HepG2 (cell line): ENCODE data around the gene TSC22D4. TPM values are rescaled to one million over a fixed set of nuclear protein-coding genes. Genes with fewer than 3 reads are reported as not detected.

Source experiments
- HNRNPH1 ChIP-seq: fragments of 200-400 bp; formaldehyde crosslinking; optimal IDR thresholded peaks from 2 replicates; pipeline ENCODE3; 2017; ENCODE audit warnings: mild to moderate bottlenecking, low read depth, low read length
- KDM2A ChIP-seq: sonication (generic); formaldehyde crosslinking; IDR thresholded peaks from 2 replicates; pipeline ENCODE4 v1.4.0; 2020; ENCODE audit warnings: low read depth, missing genetic modification reagents, borderline replicate concordance
- MAZ ChIP-seq, 2 experiments: sonication (generic) in 1 of 2; formaldehyde crosslinking in 1 of 2; IDR thresholded peaks; 2 replicates each; pipeline versions ENCODE4 v1.5.0 to v1.6.1; 2012 to 2020; ENCODE audit warnings: low read depth in 2 of 2, mild to moderate bottlenecking in 2 of 2, borderline replicate concordance in 1 of 2, improper control_type of control experiment in 1 of 2, low read length in 1 of 2, missing genetic modification reagents in 1 of 2, moderate library complexity in 1 of 2
- NR1H2 ChIP-seq: sonication (generic); formaldehyde crosslinking; IDR thresholded peaks from 2 replicates; pipeline ENCODE4 v1.8.1; 2022; ENCODE audit warnings: low read depth, missing genetic modification reagents, borderline replicate concordance
- TGIF2 ChIP-seq: IDR thresholded peaks from 2 replicates; pipeline ENCODE4 v1.6.1; 2016; ENCODE audit warnings: control low read depth, missing compliant biosample characterization
- THYN1 ChIP-seq: sonication (generic); formaldehyde crosslinking; IDR thresholded peaks from 2 replicates; pipeline ENCODE4 v1.8.1; 2023; ENCODE audit warnings: low read depth, mild to moderate bottlenecking, moderate library complexity, missing genetic modification reagents, borderline replicate concordance
- TMF1 ChIP-seq: sonication (generic); formaldehyde crosslinking; IDR thresholded peaks from 2 replicates; pipeline ENCODE4 v1.8.1; 2022; ENCODE audit warnings: low read depth, missing genetic modification reagents
- ZFP37 ChIP-seq: sonication (generic); formaldehyde crosslinking; IDR thresholded peaks from 2 replicates; pipeline ENCODE4 v1.4.0; 2020; ENCODE audit warnings: missing genetic modification reagents, borderline replicate concordance
- ZNF10 ChIP-seq: sonication (generic); formaldehyde crosslinking; IDR thresholded peaks from 2 replicates; pipeline ENCODE4 v1.4.0; 2020; ENCODE audit warnings: mild to moderate bottlenecking, low read depth, missing genetic modification reagents, borderline replicate concordance
- ZNF446 ChIP-seq: sonication (generic); formaldehyde crosslinking; IDR thresholded peaks from 2 replicates; pipeline ENCODE4 v1.5.0; 2020; ENCODE audit warnings: mild to moderate bottlenecking, missing genetic modification reagents
- polyA plus RNA-seq, 8 experiments: library from polyadenylated mRNA; depleted of rRNA in 3 of 8; stranded (reverse) in 7 of 8; unstranded in 1 of 8; fragments of >200 nt; fragmentation: Illumina TruSeq in 4 of 8; extraction: Trizol in 4 of 8; gene quantifications; 2 replicates each; pipeline versions ENCODE4 v1.2.1 to v1.2.3, GENCODE V29; 2011 to 2016; ENCODE audit warnings: low read depth in 4 of 8, missing spikeins in 1 of 8, mixed read lengths in 1 of 8; ENCODE audit not compliant: insufficient read depth in 1 of 8
- total RNA-seq, 5 experiments: library from RNA; depleted of rRNA; stranded (reverse); fragments of >200 nt; fragmentation: Illumina TruSeq; extraction: Trizol; gene quantifications; 2 replicates each; pipeline ENCODE4 v1.2.3, GENCODE V29; 2016; ENCODE audit warnings: low read depth in 1 of 5
- TF ChIP-seq, protein P1 (sequence below): sonication (generic); formaldehyde crosslinking; IDR thresholded peaks from 2 replicates; pipeline ENCODE4 v1.4.0; 2020; ENCODE audit warnings: mild to moderate bottlenecking, missing genetic modification reagents, borderline replicate concordance
- TF ChIP-seq, protein P2 (sequence below): IDR thresholded peaks from 2 replicates; pipeline ENCODE4 v1.6.1; 2016; ENCODE audit warnings: missing compliant biosample characterization, missing genetic modification reagents, borderline replicate concordance
- TF ChIP-seq, protein P3 (sequence below): sonication (generic); formaldehyde crosslinking; IDR thresholded peaks from 2 replicates; pipeline ENCODE4 v1.4.0; 2020; ENCODE audit warnings: mild to moderate bottlenecking, missing genetic modification reagents
- TF ChIP-seq, protein P4 (sequence below): sonication (generic); formaldehyde crosslinking; IDR thresholded peaks from 2 replicates; pipeline ENCODE4 v1.4.0; 2020; ENCODE audit warnings: missing genetic modification reagents
- TF ChIP-seq, protein P5 (sequence below): sonication (generic); formaldehyde crosslinking; IDR thresholded peaks from 2 replicates; pipeline ENCODE4 v1.4.0; 2020; ENCODE audit warnings: missing genetic modification reagents

The TSC22D4 gene
- total and polyA plus RNA-seq, 2 of the 13 experiments (the other 11 are each of a cell fraction or from before 2014, with no cell fraction given): 7.7 to 8.7 TPM

DNA sequence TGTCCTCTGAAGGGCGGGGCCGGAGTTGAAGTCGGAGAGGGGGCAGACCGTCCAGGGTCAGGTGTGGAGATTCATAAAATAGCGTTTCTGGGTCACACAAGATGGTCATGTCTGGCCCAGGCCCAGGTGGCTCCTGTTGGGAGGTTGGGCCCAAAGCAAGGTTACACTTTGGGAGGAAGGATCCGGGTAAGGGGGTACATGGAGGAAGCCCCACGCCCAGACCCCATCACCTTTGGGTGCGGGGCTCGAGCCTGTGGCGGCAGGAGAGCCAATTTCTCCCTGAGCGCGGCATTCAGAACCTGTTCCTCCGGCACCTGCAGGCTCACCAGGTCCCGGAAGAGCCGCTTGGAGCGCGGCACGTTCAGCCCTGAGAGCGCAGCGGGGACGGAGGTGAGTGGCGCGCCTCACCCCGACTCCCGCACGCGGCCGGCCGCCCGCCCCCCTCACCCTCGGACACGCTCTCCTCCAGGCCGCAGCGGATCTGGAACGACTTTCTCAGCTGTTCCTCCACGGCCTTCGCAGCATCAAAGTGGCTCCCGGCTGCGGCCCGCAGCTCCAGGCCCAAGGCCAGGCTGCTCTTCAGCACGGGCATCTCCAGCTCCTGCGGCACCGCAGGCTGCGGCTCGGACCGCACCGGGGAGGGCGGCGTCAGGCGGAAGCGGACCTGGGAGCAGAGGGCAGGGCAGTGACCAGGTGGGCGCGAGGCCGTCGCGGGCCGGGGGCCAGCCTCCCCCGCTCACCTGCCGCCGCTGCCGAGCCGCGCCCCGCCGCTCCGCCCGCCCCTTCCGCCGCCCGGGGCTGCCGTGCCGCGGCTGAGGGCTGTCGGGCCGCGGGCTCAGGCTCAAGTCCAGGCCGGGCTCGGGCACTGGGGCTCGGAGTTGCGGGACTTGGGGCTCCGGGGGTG is 43.4 kb downstream of the TSC22D4 start (continued):
- TF ChIP-seq KDM2A (peak; percentile 97), HNRNPH1 (no peak), MAZ (IDR thresholded peaks at IDR 0.05; ENCODE audit: borderline replicate concordance, low read depth, low read length) (no peak), MAZ (CRISPR knock-in tag; IDR thresholded peaks at IDR 0.05; ENCODE audit: low read depth) (no peak), TMF1 (CRISPR knock-in tag) (peak; percentile 96), THYN1 (CRISPR knock-in tag) (0 out of 2 replicates have a peak, but pooled peaks have one; percentile 22), ZNF446 (CRISPR knock-in tag) (no peak; the same call in 1 of the 2 replicates), TGIF2 (CRISPR knock-in tag) (no peak; the same call in 1 of the 2 replicates), ZFP37 (0 out of 2 replicates have a peak, but pooled peaks have one; percentile 38), NR1H2 (CRISPR knock-in tag) (0 out of 2 replicates have a peak, but pooled peaks have one; percentile 53), ZNF10 (no peak)
- TF ChIP-seq, protein P1, sequence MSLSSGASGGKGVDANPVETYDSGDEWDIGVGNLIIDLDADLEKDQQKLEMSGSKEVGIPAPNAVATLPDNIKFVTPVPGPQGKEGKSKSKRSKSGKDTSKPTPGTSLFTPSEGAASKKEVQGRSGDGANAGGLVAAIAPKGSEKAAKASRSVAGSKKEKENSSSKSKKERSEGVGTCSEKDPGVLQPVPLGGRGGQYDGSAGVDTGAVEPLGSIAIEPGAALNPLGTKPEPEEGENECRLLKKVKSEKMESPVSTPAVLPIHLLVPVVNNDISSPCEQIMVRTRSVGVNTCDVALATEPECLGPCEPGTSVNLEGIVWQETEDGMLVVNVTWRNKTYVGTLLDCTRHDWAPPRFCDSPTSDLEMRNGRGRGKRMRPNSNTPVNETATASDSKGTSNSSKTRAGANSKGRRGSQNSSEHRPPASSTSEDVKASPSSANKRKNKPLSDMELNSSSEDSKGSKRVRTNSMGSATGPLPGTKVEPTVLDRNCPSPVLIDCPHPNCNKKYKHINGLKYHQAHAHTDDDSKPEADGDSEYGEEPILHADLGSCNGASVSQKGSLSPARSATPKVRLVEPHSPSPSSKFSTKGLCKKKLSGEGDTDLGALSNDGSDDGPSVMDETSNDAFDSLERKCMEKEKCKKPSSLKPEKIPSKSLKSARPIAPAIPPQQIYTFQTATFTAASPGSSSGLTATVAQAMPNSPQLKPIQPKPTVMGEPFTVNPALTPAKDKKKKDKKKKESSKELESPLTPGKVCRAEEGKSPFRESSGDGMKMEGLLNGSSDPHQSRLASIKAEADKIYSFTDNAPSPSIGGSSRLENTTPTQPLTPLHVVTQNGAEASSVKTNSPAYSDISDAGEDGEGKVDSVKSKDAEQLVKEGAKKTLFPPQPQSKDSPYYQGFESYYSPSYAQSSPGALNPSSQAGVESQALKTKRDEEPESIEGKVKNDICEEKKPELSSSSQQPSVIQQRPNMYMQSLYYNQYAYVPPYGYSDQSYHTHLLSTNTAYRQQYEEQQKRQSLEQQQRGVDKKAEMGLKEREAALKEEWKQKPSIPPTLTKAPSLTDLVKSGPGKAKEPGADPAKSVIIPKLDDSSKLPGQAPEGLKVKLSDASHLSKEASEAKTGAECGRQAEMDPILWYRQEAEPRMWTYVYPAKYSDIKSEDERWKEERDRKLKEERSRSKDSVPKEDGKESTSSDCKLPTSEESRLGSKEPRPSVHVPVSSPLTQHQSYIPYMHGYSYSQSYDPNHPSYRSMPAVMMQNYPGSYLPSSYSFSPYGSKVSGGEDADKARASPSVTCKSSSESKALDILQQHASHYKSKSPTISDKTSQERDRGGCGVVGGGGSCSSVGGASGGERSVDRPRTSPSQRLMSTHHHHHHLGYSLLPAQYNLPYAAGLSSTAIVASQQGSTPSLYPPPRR (CRISPR knock-in tag): no peak
- TF ChIP-seq, protein P2, sequence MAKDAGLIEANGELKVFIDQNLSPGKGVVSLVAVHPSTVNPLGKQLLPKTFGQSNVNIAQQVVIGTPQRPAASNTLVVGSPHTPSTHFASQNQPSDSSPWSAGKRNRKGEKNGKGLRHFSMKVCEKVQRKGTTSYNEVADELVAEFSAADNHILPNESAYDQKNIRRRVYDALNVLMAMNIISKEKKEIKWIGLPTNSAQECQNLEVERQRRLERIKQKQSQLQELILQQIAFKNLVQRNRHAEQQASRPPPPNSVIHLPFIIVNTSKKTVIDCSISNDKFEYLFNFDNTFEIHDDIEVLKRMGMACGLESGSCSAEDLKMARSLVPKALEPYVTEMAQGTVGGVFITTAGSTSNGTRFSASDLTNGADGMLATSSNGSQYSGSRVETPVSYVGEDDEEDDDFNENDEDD (CRISPR knock-in tag): no peak
- TF ChIP-seq, protein P3, sequence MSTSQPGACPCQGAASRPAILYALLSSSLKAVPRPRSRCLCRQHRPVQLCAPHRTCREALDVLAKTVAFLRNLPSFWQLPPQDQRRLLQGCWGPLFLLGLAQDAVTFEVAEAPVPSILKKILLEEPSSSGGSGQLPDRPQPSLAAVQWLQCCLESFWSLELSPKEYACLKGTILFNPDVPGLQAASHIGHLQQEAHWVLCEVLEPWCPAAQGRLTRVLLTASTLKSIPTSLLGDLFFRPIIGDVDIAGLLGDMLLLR: no peak; the same call in 1 of the 2 replicates
- TF ChIP-seq, protein P4, sequence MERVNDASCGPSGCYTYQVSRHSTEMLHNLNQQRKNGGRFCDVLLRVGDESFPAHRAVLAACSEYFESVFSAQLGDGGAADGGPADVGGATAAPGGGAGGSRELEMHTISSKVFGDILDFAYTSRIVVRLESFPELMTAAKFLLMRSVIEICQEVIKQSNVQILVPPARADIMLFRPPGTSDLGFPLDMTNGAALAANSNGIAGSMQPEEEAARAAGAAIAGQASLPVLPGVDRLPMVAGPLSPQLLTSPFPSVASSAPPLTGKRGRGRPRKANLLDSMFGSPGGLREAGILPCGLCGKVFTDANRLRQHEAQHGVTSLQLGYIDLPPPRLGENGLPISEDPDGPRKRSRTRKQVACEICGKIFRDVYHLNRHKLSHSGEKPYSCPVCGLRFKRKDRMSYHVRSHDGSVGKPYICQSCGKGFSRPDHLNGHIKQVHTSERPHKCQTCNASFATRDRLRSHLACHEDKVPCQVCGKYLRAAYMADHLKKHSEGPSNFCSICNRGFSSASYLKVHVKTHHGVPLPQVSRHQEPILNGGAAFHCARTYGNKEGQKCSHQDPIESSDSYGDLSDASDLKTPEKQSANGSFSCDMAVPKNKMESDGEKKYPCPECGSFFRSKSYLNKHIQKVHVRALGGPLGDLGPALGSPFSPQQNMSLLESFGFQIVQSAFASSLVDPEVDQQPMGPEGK: peak; percentile 2; the same call in 1 of the 2 replicates
- TF ChIP-seq, protein P5, sequence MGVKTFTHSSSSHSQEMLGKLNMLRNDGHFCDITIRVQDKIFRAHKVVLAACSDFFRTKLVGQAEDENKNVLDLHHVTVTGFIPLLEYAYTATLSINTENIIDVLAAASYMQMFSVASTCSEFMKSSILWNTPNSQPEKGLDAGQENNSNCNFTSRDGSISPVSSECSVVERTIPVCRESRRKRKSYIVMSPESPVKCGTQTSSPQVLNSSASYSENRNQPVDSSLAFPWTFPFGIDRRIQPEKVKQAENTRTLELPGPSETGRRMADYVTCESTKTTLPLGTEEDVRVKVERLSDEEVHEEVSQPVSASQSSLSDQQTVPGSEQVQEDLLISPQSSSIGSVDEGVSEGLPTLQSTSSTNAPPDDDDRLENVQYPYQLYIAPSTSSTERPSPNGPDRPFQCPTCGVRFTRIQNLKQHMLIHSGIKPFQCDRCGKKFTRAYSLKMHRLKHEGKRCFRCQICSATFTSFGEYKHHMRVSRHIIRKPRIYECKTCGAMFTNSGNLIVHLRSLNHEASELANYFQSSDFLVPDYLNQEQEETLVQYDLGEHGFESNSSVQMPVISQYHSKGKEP (CRISPR knock-in tag): 0 out of 2 replicates have a peak, but pooled peaks have one; percentile 18
